Esophagus mucosa (tissue), 1 donor: ENCODE measurements around the gene MAP2K5. TPM values are rescaled to one million over a fixed set of nuclear protein-coding genes. Genes with fewer than 3 reads are reported as not detected.

Source experiments
- ATAC-seq: fragments of 200-7000 bp; cut with Tn5 transposase; one replicate; pipeline ENCODE4 v1.9.1; 2020
- total RNA-seq: library from RNA; stranded (reverse); gene quantifications from one replicate; pipeline ENCODE4 v1.2.4, GENCODE V29; 2023
- donor health status: DM: yes; HTN: yes; CAD: no.

The MAP2K5 gene
- total RNA-seq, 1 donor from 2014 or later, result 14.2 TPM

- no peak for ATAC-seq
Observed at GRCh38 chr15:67762610-67763368, 220.3 kb downstream of the MAP2K5 start.

GRCh38 chr15:67765701-67766100, 223.2 kb downstream of the MAP2K5 start:
- no peak for ATAC-seq

- ATAC-seq, result no peak
Observed at GRCh38 chr15:67766968-67767367, 224.5 kb downstream of the MAP2K5 start.

- no peak for ATAC-seq
Observed at GRCh38 chr15:67768313-67768977, 225.9 kb downstream of the MAP2K5 start.

- no peak for ATAC-seq
Observed at GRCh38 chr15:67769497-67770357, 227.2 kb downstream of the MAP2K5 start.

- ATAC-seq, result no peak
Observed at GRCh38 chr15:67770358-67770628, 227.8 kb downstream of the MAP2K5 start.

- ATAC-seq, result no peak
Observed at GRCh38 chr15:67771189-67771800, 228.8 kb downstream of the MAP2K5 start.

- no peak for ATAC-seq
Observed at GRCh38 chr15:67774626-67775025, 232.1 kb downstream of the MAP2K5 start.

- ATAC-seq, result no peak
Observed at GRCh38 chr15:67775250-67775649, 232.7 kb downstream of the MAP2K5 start.

GRCh38 chr15:67775998-67776397, 233.5 kb downstream of the MAP2K5 start:
- no peak for ATAC-seq

- no peak for ATAC-seq
Observed at GRCh38 chr15:67776600-67776999, 234.1 kb downstream of the MAP2K5 start.

- ATAC-seq, result no peak
Observed at GRCh38 chr15:67777071-67777470, 234.6 kb downstream of the MAP2K5 start.

- ATAC-seq, result no peak
Observed at GRCh38 chr15:67777773-67778172, 235.3 kb downstream of the MAP2K5 start.

GRCh38 chr15:67778968-67779548, 236.6 kb downstream of the MAP2K5 start:
- ATAC-seq, result no peak

- ATAC-seq, result no peak
Observed at GRCh38 chr15:67779549-67780111, 237.1 kb downstream of the MAP2K5 start.

GRCh38 chr15:67781061-67781460, 238.6 kb downstream of the MAP2K5 start:
- ATAC-seq, result no peak

GRCh38 chr15:67781907-67782690, 239.6 kb downstream of the MAP2K5 start:
- ATAC-seq, result no peak

- ATAC-seq, result no peak
Observed at GRCh38 chr15:67782691-67782991, 240.1 kb downstream of the MAP2K5 start.

GRCh38 chr15:67783303-67783702, 240.8 kb downstream of the MAP2K5 start:
- ATAC-seq, result peak; percentile 28

GRCh38 chr15:67784090-67784781, 241.7 kb downstream of the MAP2K5 start:
- ATAC-seq, result peak; percentile 65

- ATAC-seq, result no peak
Observed at GRCh38 chr15:67784856-67785430, 242.4 kb downstream of the MAP2K5 start.
